Activated T-cell treated with anti-CD3 and anti-CD28 coated beads, Interleukin-2, amount 50 U/mL, for 4 hours (primary cell): ENCODE results near the gene BTNL9. TPM values are rescaled to one million over a fixed set of nuclear protein-coding genes. Genes with fewer than 3 reads are reported as not detected.
"Not testable (repeated sequence)": the region's sequence is repeated elsewhere in the genome, so short reads cannot be mapped to it uniquely, and the experiment has no call there.

ENCODE experiments used
- ATAC-seq, 2 donors: fragments of 200-7000 bp; cut with Tn5 transposase; one replicate each; pipeline ENCODE4 v1.10.0; 2021
- DNase-seq: peaks from one replicate; pipeline ENCODE4 v3.0.0-alpha.2; 2020
- H3K27me3 Mint-ChIP-seq: one replicate; pipeline ENCODE4 v1.8.0; 2021; ENCODE audit warnings: low read depth, mixed read lengths
- H3K36me3 Mint-ChIP-seq: one replicate; pipeline ENCODE4 v1.8.0; 2022; ENCODE audit warnings: mixed read lengths; ENCODE audit not compliant: insufficient read depth
- H3K4me1 Mint-ChIP-seq: one replicate; pipeline ENCODE4 v1.8.0; 2021; ENCODE audit warnings: low read depth, mixed read lengths
- H3K4me3 Mint-ChIP-seq: one replicate; pipeline ENCODE4 v1.8.0; 2021; ENCODE audit warnings: mild to moderate bottlenecking, moderate library complexity, mixed read lengths
- H3K9me3 Mint-ChIP-seq: one replicate; pipeline ENCODE4 v1.8.0; 2021; ENCODE audit warnings: mixed read lengths
- total RNA-seq, 3 donors: library from RNA; stranded (reverse); gene quantifications; one replicate each; pipeline ENCODE4 v1.2.1, GENCODE V29; 2021

Gene BTNL9
- under 1 TPM in 2 of 3 donors, not detected in 1; 0.13 to 0.35 TPM for total RNA-seq

DNA sequence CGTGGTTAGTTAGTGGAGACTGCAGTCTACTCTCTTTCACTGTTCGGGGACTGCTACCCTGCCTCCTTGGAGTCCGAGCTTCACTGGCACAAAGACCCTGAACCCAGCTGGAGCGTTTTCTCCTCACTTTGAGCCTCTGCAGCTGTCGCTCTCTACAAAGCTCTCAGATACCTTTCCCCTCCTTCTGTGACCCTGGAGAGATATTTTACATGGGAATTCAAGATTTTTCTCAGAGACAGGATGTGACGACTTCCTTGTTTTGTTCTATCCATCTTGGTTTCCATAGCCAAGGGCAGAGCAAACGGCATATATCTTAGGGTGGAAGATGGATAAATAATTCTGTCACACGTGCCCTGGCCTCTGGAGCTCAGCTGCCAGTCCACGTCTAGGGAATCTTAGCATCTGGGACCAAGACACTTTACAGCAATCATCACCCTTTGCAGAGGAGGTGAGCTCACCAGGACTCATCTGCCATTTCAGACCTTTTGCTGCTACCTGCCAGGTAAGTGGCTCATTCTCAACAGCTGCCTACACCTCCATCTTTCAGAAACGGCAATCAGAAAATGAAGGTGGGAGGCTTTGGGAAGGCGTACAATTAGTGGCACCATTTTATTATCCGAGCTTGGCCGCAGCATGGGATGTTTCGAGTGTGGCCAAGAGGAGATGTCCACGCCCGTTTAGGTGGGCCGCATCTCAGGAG, at the start of gene BTNL9:
Gene BTNL9, plus strand, starts transcription at position 336 of the 700 bp plus-strand sequence. CDS start 5,224 bp downstream, outside the sequence.
- DNase-seq (no peak), ATAC-seq (no peak)
- no peak within 1 kb of the TSS for H3K4me3 Mint-ChIP-seq
- no peaks in the 10 kb centered on the region for H3K4me1 Mint-ChIP-seq
- H3K27me3 Mint-ChIP-seq = peaks cover 50% of the 10 kb centered on the region
- H3K9me3 Mint-ChIP-seq = no peaks in the 10 kb centered on the region
- H3K36me3 Mint-ChIP-seq = no peaks in the 10 kb centered on the region

DNA sequence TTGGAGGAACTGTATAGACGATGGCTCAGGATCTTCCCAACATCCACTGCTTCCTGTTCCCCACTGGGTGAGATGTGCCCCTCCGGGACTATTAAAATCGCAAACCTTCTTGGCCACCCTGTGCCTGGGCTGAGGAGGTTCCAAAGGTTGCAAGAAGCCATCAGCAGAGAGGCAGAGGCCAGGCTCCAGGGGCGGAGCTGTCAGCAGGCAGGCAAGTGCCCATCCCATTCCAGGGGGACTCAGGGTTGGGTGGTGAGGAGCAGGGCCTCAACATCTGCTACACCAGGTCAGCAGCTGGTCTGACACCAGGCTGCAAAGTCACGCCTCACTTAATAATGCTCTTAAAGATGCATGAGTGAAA, 49.2 kb upstream of the BTNL9 start:
- Mint-ChIP-seq H3K9me3 (peaks cover 7% of the 10 kb centered on the region), H3K4me1 (no peaks in the 10 kb centered on the region), H3K27me3 (peaks cover 36% of the 10 kb centered on the region), H3K4me3 (no peak overlapping the region), H3K36me3 (no peaks in the 10 kb centered on the region)
- ATAC-seq (no peak), DNase-seq (no peak)

DNA sequence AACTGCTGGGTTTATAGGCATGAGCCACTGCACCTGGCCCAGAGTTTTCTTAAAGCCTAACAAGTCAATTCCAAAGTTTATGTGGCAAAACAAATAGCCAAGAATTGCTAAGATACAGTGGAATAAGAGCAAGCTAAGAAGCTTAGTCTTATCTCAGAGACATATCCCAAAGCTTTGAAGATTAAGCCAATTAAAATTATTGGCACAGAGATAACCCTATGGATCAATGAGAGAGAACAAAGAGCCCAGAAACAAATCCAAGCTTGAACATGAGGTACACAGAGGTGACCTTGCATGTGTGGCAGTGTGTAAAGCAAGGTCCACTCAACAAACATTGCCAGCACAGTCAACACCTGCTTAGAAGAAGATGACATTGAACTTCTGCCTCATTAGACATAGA, 38.1 kb upstream of the BTNL9 start:
- no peaks in the 10 kb centered on the region for H3K36me3 Mint-ChIP-seq
- no peaks in the 10 kb centered on the region for H3K9me3 Mint-ChIP-seq
- H3K4me3 Mint-ChIP-seq = no peak overlapping the region
- no peak for ATAC-seq
- H3K4me1 Mint-ChIP-seq = no peaks in the 10 kb centered on the region
- peaks cover 12% of the 10 kb centered on the region for H3K27me3 Mint-ChIP-seq
- DNase-seq = no peak

DNA sequence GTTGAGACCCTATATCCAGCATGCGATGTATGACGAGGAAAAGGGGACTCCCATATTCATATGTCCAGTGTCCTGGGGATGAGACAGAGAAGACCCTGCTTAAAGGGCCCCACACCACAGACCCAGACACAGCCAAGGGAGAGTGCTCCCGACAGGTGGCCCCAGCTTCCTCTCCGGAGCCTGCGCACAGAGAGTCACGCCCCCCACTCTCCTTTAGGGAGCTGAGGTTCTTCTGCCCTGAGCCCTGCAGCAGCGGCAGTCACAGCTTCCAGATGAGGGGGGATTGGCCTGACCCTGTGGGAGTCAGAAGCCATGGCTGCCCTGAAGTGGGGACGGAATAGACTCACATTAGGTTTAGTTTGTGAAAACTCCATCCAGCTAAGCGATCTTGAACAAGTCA, 34.3 kb upstream of the BTNL9 start:
- no peak for ATAC-seq
- H3K4me3 Mint-ChIP-seq = no peak overlapping the region
- peaks cover 6% of the 10 kb centered on the region for H3K27me3 Mint-ChIP-seq
- H3K4me1 Mint-ChIP-seq = no peaks in the 10 kb centered on the region
- DNase-seq = no peak
- no peaks in the 10 kb centered on the region for H3K36me3 Mint-ChIP-seq
- H3K9me3 Mint-ChIP-seq = no peaks in the 10 kb centered on the region

DNA sequence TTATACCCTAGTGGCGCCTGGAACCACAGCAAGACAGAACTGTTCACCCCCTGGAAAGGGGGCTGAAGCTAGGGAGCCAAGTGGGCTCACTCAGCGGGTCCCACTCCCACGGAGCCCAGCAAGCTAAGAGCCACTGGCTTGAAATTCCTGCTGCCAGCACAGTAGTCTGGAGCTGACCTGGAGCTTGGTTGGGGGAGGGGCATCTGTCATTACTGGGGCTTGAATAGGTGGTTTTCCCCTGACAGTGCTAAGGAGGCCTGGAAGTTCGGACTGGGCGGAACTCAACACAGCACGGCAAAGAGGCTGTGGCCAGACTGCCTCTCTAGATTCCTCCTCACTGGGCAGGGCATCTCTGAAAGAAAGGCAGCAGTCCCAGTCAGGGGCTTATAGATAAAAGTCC, 31.9 kb upstream of the BTNL9 start:
- DNase-seq (no peak), ATAC-seq (no peak)
- Mint-ChIP-seq H3K36me3 (no peaks in the 10 kb centered on the region), H3K9me3 (no peaks in the 10 kb centered on the region), H3K27me3 (peaks cover 8% of the 10 kb centered on the region), H3K4me3 (no peak overlapping the region), H3K4me1 (no peaks in the 10 kb centered on the region)

DNA sequence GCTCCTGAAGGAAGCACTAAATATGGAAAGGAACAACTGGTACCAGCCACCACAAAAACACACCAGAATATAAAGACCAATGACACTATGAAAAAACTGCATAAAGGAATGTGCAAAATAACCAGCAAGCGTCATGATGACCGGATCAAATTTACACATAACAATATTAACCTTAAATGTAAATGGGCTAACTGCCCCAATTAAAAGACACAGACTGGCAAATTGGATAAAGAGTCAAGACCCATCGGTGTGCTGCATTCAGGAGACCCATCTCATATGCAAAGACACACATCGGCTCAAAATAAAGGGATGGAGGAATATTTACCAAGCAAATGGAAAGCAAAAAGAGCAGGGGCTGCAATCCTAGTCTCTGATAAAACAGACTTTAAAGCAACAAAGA, 30.0 kb upstream of the BTNL9 start:
- H3K9me3 Mint-ChIP-seq, ATAC-seq, H3K36me3 Mint-ChIP-seq, H3K27me3 Mint-ChIP-seq, H3K4me3 Mint-ChIP-seq, H3K4me1 Mint-ChIP-seq, DNase-seq: not testable (repeated sequence)

DNA sequence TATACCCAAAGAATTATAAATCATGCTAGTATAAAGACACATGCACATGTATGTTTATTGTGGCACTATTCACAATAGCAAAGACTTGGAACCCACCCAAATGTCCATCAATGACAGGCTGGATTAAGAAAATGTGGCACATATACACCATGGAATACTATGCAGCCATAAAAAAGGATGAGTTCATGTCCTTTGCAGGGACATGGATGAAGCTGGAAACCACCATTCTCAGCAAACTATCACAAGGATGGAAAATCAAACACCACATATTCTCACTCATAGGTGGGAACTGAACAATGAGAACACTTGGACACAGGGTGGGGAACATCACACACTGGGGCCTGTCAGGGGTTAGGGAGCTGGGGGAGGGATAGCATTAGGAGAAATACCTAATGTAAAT, 25.4 kb upstream of the BTNL9 start:
- not testable (repeated sequence) for ATAC-seq, H3K27me3 Mint-ChIP-seq

DNA sequence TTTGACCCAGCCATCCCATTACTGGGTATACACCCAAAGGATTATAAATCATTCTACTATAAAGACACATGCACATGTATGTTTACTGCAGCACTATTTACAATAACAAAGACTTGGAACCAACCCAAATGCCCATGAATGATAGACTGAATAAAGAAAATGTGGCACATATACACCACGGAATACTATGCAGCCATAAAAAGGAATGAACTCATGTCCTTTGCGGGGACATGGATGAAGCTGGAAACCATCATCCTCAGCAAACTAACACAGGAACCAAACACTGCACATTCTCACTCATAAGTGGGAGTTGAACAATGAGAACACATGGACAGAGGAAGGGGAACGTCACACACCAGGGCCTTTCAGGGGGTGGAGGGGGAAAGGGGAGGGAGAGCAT, 22.6 kb upstream of the BTNL9 start:
- not testable (repeated sequence) for H3K4me3 Mint-ChIP-seq, ATAC-seq, DNase-seq, H3K36me3 Mint-ChIP-seq, H3K4me1 Mint-ChIP-seq
- H3K27me3 Mint-ChIP-seq = peaks cover 11% of the 10 kb centered on the region
- peaks cover 12% of the 10 kb centered on the region for H3K9me3 Mint-ChIP-seq

More for the DNA sequence above, 25.4 kb upstream of the BTNL9 start:
- not testable (repeated sequence) for DNase-seq, H3K4me3 Mint-ChIP-seq, H3K4me1 Mint-ChIP-seq, H3K9me3 Mint-ChIP-seq, H3K36me3 Mint-ChIP-seq

DNA sequence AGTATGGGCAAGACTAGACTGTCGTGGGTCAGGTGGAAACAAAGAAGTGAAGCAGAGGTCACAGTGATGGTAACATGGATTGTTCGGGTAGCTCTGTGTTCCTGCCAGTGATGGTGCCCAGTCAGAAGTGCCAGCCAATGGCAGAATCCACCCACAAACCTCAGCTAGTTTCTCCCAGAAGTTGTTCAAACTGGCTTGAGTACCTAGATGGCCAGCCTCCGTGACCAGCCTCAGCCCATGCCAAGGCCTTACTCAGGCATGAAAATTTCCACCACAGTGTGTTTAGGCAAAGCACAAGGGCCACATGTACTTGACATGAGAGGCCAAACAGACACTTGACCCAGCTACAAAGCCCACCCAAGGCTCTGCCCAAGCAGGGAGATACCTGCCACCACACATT, 19.4 kb upstream of the BTNL9 start:
- peaks cover 19% of the 10 kb centered on the region for H3K9me3 Mint-ChIP-seq
- H3K27me3 Mint-ChIP-seq = peaks cover 24% of the 10 kb centered on the region
- no peaks in the 10 kb centered on the region for H3K4me1 Mint-ChIP-seq
- H3K4me3 Mint-ChIP-seq = no peak overlapping the region
- ATAC-seq (no peak), DNase-seq (no peak)
- no peaks in the 10 kb centered on the region for H3K36me3 Mint-ChIP-seq

DNA sequence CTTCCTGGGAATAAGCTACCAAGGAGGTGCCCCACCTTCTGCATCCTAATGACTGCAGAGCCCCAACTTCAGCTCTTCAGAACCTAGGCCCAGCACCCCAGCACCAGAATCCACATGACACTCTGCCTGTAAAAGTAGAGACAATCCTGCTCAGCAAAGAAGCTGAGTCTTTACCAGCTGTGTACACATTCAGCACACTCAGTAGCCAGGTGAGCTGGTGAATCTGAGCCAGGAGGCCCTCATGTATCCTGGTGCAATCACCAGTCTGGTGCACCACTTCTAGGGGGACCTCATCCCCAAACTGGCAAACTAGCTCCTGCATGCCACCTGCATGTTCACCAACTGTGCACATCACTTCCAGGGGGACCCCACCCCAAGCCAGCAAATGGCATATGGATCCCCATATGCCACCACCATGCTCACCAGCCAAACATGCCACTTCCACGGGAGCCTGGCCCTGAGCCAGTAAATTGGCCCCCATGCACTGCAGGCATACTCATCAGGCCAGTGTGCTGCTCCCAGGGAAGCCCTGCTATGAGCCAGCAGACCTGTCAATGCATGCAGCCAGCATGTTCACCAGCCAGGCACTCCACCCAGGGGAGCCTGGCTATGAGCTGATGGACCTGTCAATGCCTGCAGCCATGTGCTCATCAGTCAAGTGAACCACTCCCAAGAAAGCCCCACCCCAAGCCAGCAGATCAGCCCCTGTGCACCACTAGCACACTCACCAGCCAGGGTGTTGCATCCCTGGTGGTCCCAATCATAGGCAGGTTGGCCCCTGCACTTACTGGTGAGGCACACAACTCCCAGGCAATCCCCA, 15.6 kb upstream of the BTNL9 start:
- no peaks in the 10 kb centered on the region for H3K4me1 Mint-ChIP-seq
- no peak overlapping the region for H3K4me3 Mint-ChIP-seq
- ATAC-seq (no peak), DNase-seq (no peak)
- H3K9me3 Mint-ChIP-seq = peaks cover 19% of the 10 kb centered on the region
- no peaks in the 10 kb centered on the region for H3K36me3 Mint-ChIP-seq
- peaks cover 34% of the 10 kb centered on the region for H3K27me3 Mint-ChIP-seq

DNA sequence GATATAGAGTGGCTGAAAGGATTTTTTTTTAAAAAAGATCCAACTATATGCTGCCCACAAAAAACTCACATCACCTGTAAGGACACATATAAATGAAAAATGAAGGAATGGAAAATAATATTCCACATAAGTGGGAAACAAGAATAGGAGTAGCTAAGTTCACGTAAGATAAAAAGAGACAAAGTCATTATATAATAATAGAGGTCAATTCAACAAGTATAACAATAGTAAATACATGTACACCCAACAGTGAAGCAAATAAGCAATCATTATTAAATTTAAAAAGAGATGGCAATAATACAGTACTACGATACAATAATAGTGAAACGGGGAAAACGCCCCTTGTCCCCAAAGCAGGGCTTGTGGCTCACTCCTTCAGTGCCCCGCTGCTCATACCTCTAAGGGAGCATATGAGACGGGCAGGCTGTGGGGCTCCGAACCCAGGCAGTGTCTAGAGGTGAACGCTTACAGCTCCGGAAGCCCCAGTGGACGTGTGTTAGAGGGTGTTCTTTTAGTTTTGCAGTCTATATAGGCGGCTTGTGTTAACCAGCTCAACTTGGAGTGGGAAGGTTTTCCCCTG, 12.5 kb upstream of the BTNL9 start:
- ATAC-seq (no peak), DNase-seq (no peak)
- H3K4me3 Mint-ChIP-seq = no peak overlapping the region
- peaks cover 34% of the 10 kb centered on the region for H3K27me3 Mint-ChIP-seq
- H3K9me3 Mint-ChIP-seq = peaks cover 10% of the 10 kb centered on the region
- H3K36me3 Mint-ChIP-seq = no peaks in the 10 kb centered on the region
- H3K4me1 Mint-ChIP-seq = no peaks in the 10 kb centered on the region

DNA sequence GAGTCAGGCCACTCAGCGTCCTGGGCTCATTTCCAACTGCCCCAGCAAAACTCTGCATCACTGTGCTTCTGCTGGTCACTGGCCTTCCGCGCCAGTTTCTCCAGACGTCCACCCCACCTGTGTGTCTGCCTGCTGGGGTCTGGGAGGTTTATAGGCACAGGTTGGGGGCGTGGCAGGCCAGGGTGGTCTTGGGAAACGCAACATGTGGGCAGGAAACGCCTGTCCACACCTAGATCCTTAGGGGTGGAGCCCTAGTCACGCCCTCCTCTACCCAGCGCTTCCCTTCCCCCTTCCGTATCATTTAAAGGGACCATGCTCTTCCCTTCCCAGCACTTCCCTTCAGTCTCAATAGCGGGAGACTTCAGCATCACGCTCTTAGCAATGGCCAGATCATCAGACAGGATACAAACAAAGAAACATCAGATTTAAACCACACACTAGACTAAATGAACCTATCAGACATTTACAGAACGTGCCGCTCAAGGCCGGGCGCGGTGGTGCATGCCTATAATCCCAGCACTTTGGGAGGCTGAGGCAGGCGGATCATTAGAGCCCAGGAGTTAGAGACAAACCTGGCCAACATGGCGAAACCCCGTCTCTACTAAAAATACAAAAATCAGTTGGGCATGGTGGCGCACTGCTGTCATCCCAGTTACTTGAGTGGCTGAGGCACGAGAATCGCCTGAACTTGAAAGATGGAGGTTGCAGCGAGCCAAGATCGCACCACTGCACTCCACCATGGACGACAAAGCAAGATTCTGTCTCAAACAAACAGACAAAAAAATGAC, 11.8 kb upstream of the BTNL9 start:
- H3K36me3 Mint-ChIP-seq = no peaks in the 10 kb centered on the region
- H3K27me3 Mint-ChIP-seq = peaks cover 34% of the 10 kb centered on the region
- no peak overlapping the region for H3K4me3 Mint-ChIP-seq
- DNase-seq (no peak), ATAC-seq (no peak)
- peaks cover 4% of the 10 kb centered on the region for H3K9me3 Mint-ChIP-seq
- no peaks in the 10 kb centered on the region for H3K4me1 Mint-ChIP-seq

DNA sequence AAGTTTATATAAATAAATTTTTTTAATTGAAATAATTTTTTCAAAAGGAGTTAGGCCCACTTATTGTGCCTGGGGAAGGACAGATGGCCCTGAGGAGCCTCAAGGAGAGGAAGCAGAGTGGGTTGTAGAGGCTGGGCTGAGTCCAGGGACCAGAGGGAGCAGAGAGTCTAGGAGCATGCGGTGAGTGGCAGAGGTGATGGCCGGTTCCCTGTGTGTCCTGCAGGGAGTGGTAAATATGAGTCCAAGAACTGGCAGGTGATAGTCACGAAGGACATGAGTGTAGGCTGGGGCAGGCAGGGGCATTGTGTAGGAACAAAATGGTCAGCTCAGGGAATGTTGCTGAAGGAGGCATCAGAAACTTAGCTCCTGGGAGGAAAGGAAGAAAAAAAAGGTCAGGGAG, 8.3 kb upstream of the BTNL9 start:
- H3K4me3 Mint-ChIP-seq = no peak overlapping the region
- no peak for DNase-seq
- ATAC-seq = no peak
- H3K9me3 Mint-ChIP-seq = peaks cover 4% of the 10 kb centered on the region
- peaks cover 16% of the 10 kb centered on the region for H3K27me3 Mint-ChIP-seq
- no peaks in the 10 kb centered on the region for H3K36me3 Mint-ChIP-seq
- H3K4me1 Mint-ChIP-seq = no peaks in the 10 kb centered on the region
